Heart right ventricle (tissue), 16 donors: ENCODE measurements around the gene RNF130. TPM values are rescaled to one million over a fixed set of nuclear protein-coding genes. Genes with fewer than 3 reads are reported as not detected.

Experiments
- ATAC-seq, 8 donors: fragments of 200-7000 bp; cut with Tn5 transposase; one replicate each; pipeline ENCODE4 v1.9.1; 2020; ENCODE audit warnings: mild to moderate bottlenecking in 8 of 8, moderate library complexity in 8 of 8, moderate number of reproducible peaks in 1 of 8
- DNase-seq, 2 donors: peaks; one replicate each; pipeline ENCODE4 v3.0.0-alpha.2; 2020
- H3K27ac ChIP-seq, 10 donors: fragments of 200-600 bp; sonication (generic) in 2 of 10; one replicate each; pipeline versions ENCODE4 v1.5.0 to v1.8.0; 2020 to 2022; ENCODE audit warnings: mild to moderate bottlenecking in 3 of 10
- H3K27me3 ChIP-seq, 7 donors: fragments of 200-600 bp; one replicate each; pipeline ENCODE4 v1.8.0; 2021 to 2022; ENCODE audit warnings: mild to moderate bottlenecking in 2 of 7
- H3K36me3 ChIP-seq, 9 donors: fragments of 200-600 bp; sonication (generic) in 1 of 9; one replicate each; pipeline versions ENCODE4 v1.5.0 to v1.8.0; 2020 to 2022; ENCODE audit warnings: mild to moderate bottlenecking in 2 of 9
- H3K4me1 ChIP-seq, 9 donors: fragments of 200-600 bp; sonication (generic) in 1 of 9; one replicate each; pipeline versions ENCODE4 v1.5.0 to v1.8.0; 2020 to 2022; ENCODE audit warnings: mild to moderate bottlenecking in 4 of 9
- H3K4me3 ChIP-seq, 10 donors: fragments of 200-600 bp; sonication (generic) in 2 of 10; one replicate each; pipeline versions ENCODE4 v1.5.0 to v1.8.0; 2020 to 2022; ENCODE audit warnings: mild to moderate bottlenecking in 7 of 10, moderate library complexity in 2 of 10
- H3K9me3 ChIP-seq, 11 donors: fragments of 200-600 bp in 10 of 11; sonication (generic) in 2 of 11; one replicate each; pipeline versions ENCODE4 v1.5.0 to v1.8.0; 2013 to 2022; ENCODE audit warnings: mild to moderate bottlenecking in 2 of 11, control low read depth in 1 of 11, moderate library complexity in 1 of 11
- WGBS, 2 donors: extraction: QIAGEN DNeasy Blood & Tissue Kit; methylation state at CpG; one replicate each; pipeline ENCODE4 v1.1.7; 2013; ENCODE audit warnings: inconsistent platforms in 1 of 2; 5-methylcytosine and 5-hydroxymethylcytosine counted together
- intact Hi-C, 10 donors: fragments of 100-400 bp; cut with DNase I; formaldehyde crosslinking; loops; one replicate each; pipeline versions ENCODE4 v1.11.1 to v1.14.2; 2022
- polyA plus RNA-seq, 2 donors: library from polyadenylated mRNA; stranded (reverse); fragments of 200-250 nt; gene quantifications; one replicate each; pipeline ENCODE4 v1.2.3, GENCODE V29; 2013
- total RNA-seq, 10 donors: library from RNA; stranded (reverse); fragmentation: NEBNext Ultra II Directional in 3 of 10; extraction: Animal tissue kit (Norgen Biotek cat#: 25700) in 3 of 10; gene quantifications; one replicate each; pipeline versions ENCODE4 v1.2.1 to v1.2.4, GENCODE V29; 2021 to 2023
- TF ChIP-seq, protein P1 (sequence below), 9 donors: fragments of 200-600 bp; sonication (generic) in 2 of 9; IDR thresholded peaks; one replicate each; pipeline versions ENCODE4 v1.5.0 to v1.8.0; 2021 to 2022; ENCODE audit warnings: antibody characterized with exemption in 9 of 9, mild to moderate bottlenecking in 5 of 9, moderate library complexity in 1 of 9
- donor health status: Arrhythmogenic right ventricular cardiomyopathy.
- donor health status: ischemic (EF 13 %, LVEDD 7.1; RV severe dilation, severe dysfunction).
- donor health status: healthy with polysubstance abuse.
- donor health status: DM: no; HTN: yes; CAD: no.
- donor health status: DM: no; HTN: no; CAD: no.
- donor health status: ischemic (EF 25% LVEDD 6.9; RV normal size, moderate dysfunction).
- donor health status: ischemic (EF 25% LVEDD 5.7; RV mildly dilated, moderate dysfunction).
- donor health status: healthy.
- donor health status: DM: yes; HTN: yes; CAD: no.
- donor health status: Ischemic cardiomyopathy.
- donor health status: ischemic (EF 35%, LVEDD 5.7; RV mildly dilated, moderate dysfunction).
- donor health status: nonischemic (EF 11% LVEDD 7.7; RV severe dilation, severe dysfunction).
- donor health status: DM: yes; HTN: yes; CAD: no.
- donor health status: PGD.
- donor health status: ischemic (EF 29% LVEDD 5.4; RV normal size, mild dysfunction).
- donor health status: nonischemic (EF 23%, LVEDD 6.1; RV moderate dilation, normal function).

RNF130 gene
- total and polyA plus RNA-seq, 12 donors: 21.9 to 55.8 (median 33.2) TPM

DNA sequence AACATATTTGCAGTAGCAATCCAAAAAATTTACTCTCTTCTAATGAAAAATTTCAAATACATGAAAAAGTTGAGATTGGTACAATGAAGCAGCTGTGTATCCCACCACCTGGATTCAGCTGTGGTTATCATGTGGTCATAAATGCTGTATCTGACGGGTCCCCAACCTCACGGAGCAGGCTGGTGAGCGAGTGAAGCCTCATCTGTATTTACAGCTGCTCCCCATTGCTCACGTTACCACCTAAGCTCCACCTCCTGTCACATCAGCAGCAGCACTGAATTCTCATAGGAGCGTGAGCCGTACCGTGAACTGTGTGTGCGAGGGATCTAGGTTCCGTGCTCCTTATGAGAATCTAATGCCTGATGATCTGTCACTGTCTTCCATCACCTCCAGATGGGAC is 6.8 kb upstream of the RNF130 start:
- intact Hi-C loops: loop anchor here in 1 of 10 donors (10.0 kb wide), 1 partner anchor 94 kb away; no protein-coding TSS in a partner anchor
- DNase-seq (no peak), ATAC-seq (no peak)
- 86 to 87% methylated on average over 9 of the region's 9 CpGs for WGBS, 2 donors
- TF ChIP-seq, protein P1, sequence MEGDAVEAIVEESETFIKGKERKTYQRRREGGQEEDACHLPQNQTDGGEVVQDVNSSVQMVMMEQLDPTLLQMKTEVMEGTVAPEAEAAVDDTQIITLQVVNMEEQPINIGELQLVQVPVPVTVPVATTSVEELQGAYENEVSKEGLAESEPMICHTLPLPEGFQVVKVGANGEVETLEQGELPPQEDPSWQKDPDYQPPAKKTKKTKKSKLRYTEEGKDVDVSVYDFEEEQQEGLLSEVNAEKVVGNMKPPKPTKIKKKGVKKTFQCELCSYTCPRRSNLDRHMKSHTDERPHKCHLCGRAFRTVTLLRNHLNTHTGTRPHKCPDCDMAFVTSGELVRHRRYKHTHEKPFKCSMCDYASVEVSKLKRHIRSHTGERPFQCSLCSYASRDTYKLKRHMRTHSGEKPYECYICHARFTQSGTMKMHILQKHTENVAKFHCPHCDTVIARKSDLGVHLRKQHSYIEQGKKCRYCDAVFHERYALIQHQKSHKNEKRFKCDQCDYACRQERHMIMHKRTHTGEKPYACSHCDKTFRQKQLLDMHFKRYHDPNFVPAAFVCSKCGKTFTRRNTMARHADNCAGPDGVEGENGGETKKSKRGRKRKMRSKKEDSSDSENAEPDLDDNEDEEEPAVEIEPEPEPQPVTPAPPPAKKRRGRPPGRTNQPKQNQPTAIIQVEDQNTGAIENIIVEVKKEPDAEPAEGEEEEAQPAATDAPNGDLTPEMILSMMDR (IDR thresholded peaks at IDR 0.05): no peak
- H3K27ac ChIP-seq: no peak overlapping the region
- H3K36me3 ChIP-seq: no peaks in the 10 kb centered on the region
- H3K9me3 ChIP-seq: no peaks in the 10 kb centered on the region
- H3K27me3 ChIP-seq: peaks cover 0 to 34% (median 18%) of the 10 kb centered on the region in 7 donors
- H3K4me3 ChIP-seq: no peak overlapping the region
- no peaks in the 10 kb centered on the region for H3K4me1 ChIP-seq

DNA sequence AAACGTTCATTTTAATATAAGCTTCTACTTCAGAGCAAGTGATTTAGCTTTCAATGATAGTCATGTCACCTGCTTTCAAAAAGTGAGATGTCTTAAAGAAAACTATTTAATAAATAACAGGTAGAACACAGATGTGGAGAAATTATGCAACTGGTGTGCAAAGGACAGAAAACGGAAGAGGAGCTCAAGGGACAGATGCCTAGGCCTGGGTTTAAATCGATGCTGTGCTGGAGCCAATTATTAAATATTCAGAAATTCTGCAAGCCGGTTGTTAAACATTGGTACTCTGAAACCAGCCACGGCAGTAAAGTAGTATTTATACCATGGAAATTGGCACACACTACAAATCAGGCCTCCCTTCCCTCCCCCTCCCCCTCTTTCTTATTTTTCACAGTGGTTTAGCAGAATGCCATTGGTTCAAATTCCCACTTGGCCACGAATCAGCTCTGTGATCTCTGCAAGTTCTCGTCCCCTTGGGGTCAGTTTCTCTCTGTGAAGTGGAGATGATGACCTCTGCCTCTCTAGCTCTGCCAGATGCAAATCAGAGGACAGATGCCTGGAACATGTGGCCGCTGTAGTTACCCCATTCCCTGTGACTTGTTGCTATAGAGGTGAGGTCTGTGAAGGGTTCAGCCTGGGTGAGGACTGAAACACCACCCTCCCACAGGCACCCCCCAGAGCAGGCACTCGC is 6.2 kb upstream of the RNF130 start:
- TF ChIP-seq, protein P1 (IDR thresholded peaks at IDR 0.05): no peak
- peaks cover 0 to under 1% (median 0%) of the 10 kb centered on the region in 11 donors for H3K9me3 ChIP-seq
- no peak overlapping the region for H3K27ac ChIP-seq
- no peak for ATAC-seq
- whole genome bisulfite sequencing, 2 donors: 89 to 90% methylated on average over 9 of the region's 9 CpGs
- H3K27me3 ChIP-seq: peaks cover 0 to 29% (median 18%) of the 10 kb centered on the region in 7 donors
- no peak overlapping the region for H3K4me3 ChIP-seq
- no peaks in the 10 kb centered on the region for H3K36me3 ChIP-seq
- H3K4me1 ChIP-seq: no peaks in the 10 kb centered on the region
- intact Hi-C loops: loop anchor here in 1 of 10 donors (10.0 kb wide), 1 partner anchor 93 kb away; no protein-coding TSS in a partner anchor
- DNase-seq: no peak

DNA sequence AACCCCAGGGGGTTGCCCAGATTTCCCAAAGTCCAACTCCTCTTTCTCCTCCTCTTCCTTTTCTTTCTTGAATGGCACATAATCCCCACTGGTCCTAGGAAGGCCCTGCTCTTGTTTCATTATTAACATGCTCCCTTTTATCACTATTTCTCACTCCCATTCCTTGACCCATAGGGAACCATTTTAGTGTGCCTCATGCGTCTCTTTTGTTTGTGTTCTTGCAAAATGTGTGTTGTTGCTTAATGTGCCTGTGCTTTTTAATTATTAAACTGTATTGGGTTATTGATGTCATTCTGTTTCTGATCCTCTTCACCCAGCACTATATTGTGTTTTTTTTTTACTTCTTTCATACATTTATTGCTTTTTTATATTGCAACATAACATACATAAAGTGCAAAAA is 4.1 kb upstream of the RNF130 start:
- Histone ChIP-seq H3K9me3 (peaks cover 0 to 6% (median 0%) of the 10 kb centered on the region in 11 donors), H3K4me1 (peaks cover 0 to 7% (median under 1%) of the 10 kb centered on the region in 9 donors), H3K27ac (no peak overlapping the region), H3K4me3 (no peak overlapping the region), H3K27me3 (peaks cover 0 to 15% (median 10%) of the 10 kb centered on the region in 7 donors), H3K36me3 (no peaks in the 10 kb centered on the region)
- intact Hi-C loops: loop anchor here in 1 of 10 donors (10.0 kb wide), 1 partner anchor 91 kb away; no protein-coding TSS in a partner anchor
- 85 to 86% methylated on average over 1 of the region's 1 CpG for WGBS, 2 donors
- ATAC-seq (no peak), DNase-seq (no peak)
- TF ChIP-seq, protein P1 (IDR thresholded peaks at IDR 0.05): no peak

DNA sequence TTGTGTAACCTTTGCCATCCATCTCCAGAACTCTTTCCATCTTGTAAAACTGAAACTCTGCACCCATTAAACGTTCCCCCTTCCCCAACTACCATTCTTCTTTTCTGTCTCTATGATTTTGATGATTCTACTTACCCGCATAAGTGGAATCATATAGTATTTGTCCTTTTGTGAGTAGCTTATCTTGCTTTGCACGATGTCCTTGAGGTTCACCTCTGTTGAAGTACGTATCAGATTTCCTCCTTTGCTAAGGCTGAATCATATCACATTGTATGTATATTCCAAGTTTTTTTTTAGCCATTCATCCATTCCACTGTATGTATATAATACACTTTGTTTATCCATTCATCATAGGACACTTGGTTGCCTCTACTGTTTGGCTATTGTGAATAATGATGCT is 2.9 kb upstream of the RNF130 start:
- peaks cover 0 to 6% (median 0%) of the 10 kb centered on the region in 11 donors for H3K9me3 ChIP-seq
- intact Hi-C loops: loop anchor here in 4 of 10 donors (5.0 to 10.0 kb wide), 6 partner anchors 47 to 517 kb away; partner anchors contain the start of gene TBC1D9B (in 2 of the 4)
- WGBS, 2 donors: 68 to 73% methylated on average over 4 of the region's 4 CpGs

More for the DNA sequence above, 2.9 kb upstream of the RNF130 start:
- Histone ChIP-seq H3K4me3 (no peak overlapping the region), H3K4me1 (peaks cover 0 to 19% (median 13%) of the 10 kb centered on the region in 9 donors), H3K27ac (no peak overlapping the region), H3K36me3 (no peaks in the 10 kb centered on the region), H3K27me3 (peaks cover 0 to 7% (median 3%) of the 10 kb centered on the region in 7 donors)
- ATAC-seq (no peak), DNase-seq (no peak)
- TF ChIP-seq, protein P1 (IDR thresholded peaks at IDR 0.05): no peak
